SHP77 (cell line): ENCODE measurements around the gene RNF39.
"Not testable (repeated sequence)": the region's sequence is repeated elsewhere in the genome, so short reads cannot be mapped to it uniquely, and the experiment has no call there.

ENCODE experiments used
- DNase-seq, 2 experiments: peaks; one replicate each; lab custom pipeline; 2025; lab: John Stamatoyannopoulos, UW

RNF39 gene

GRCh38 chr6:30075094-30075789, at the start of gene RNF39:
TSS of gene RNF39 (minus strand) at chr6:30075769. CDS start at chr6:30075585, 184 bp downstream.
- DNase-seq = no peak

GRCh38 chr6:30122515-30122914, 46.9 kb upstream of the RNF39 start:
- no peak for DNase-seq

- DNase-seq = no peak
Observed at GRCh38 chr6:30121446-30122366, 46.1 kb upstream of the RNF39 start.

GRCh38 chr6:30118691-30119090, 43.1 kb upstream of the RNF39 start:
- DNase-seq = not testable (repeated sequence)

GRCh38 chr6:30116724-30117123, 41.2 kb upstream of the RNF39 start:
- no peak for DNase-seq

- DNase-seq = no peak
Observed at GRCh38 chr6:30113841-30114240, 38.3 kb upstream of the RNF39 start.

- no peak for DNase-seq
Observed at GRCh38 chr6:30113003-30113759, 37.6 kb upstream of the RNF39 start, which contains the start of gene TRIM31. TSS of gene TRIM31 (minus strand) at chr6:30113090. CDS start at chr6:30112805, 285 bp downstream.

- DNase-seq = no peak
Observed at GRCh38 chr6:30112402-30112994, 36.9 kb upstream of the RNF39 start.

- DNase-seq = no peak
Observed at GRCh38 chr6:30111266-30111856, 35.8 kb upstream of the RNF39 start.

- no peak for DNase-seq
Observed at GRCh38 chr6:30104661-30105060, 29.1 kb upstream of the RNF39 start.

GRCh38 chr6:30103872-30104179, 28.3 kb upstream of the RNF39 start:
- no peak for DNase-seq

- peak; percentile 75 to 81 for DNase-seq
Observed at GRCh38 chr6:30102970-30103871, 27.7 kb upstream of the RNF39 start.

GRCh38 chr6:30102414-30102969, 26.9 kb upstream of the RNF39 start:
- DNase-seq = no peak

GRCh38 chr6:30101444-30102413, 26.2 kb upstream of the RNF39 start:
- DNase-seq = peak; percentile 62 to 76

GRCh38 chr6:30100585-30101443, 25.2 kb upstream of the RNF39 start:
- DNase-seq = no peak

- no peak for DNase-seq
Observed at GRCh38 chr6:30100154-30100553, 24.6 kb upstream of the RNF39 start.

GRCh38 chr6:30097902-30098768, 22.6 kb upstream of the RNF39 start:
- DNase-seq = no peak
